Kidney epithelial cell (primary cell): ENCODE results near the gene SLC31A1. TPM values are rescaled to one million over a fixed set of nuclear protein-coding genes. Genes with fewer than 3 reads are reported as not detected.

Experiments used
- DNase-seq: peaks from one replicate; pipeline ENCODE4 v3.0.0-alpha.2; 2010; ENCODE audit warnings: low read depth
- H3K27me3 ChIP-seq: 2 replicates; pipeline ENCODE4 v1.6.0; 2011; ENCODE audit warnings: low read length; ENCODE audit not compliant: control insufficient read depth, insufficient read depth
- H3K36me3 ChIP-seq: 2 replicates; pipeline ENCODE4 v1.5.1; 2011; ENCODE audit warnings: low read length; ENCODE audit not compliant: control insufficient read depth, insufficient read depth
- H3K4me3 ChIP-seq: 2 replicates; pipeline ENCODE4 v1.5.1; 2011; ENCODE audit warnings: low read depth, mild to moderate bottlenecking, control low read depth, low read length
- CTCF ChIP-seq: IDR thresholded peaks from 2 replicates; pipeline ENCODE4 v1.5.1; 2011; ENCODE audit warnings: mild to moderate bottlenecking, moderate library complexity, low read length, control low read depth, inconsistent platforms; ENCODE audit not compliant: insufficient read depth, poor library complexity, severe bottlenecking
- total RNA-seq: library from RNA; depleted of rRNA; stranded (reverse); fragments of >200 nt; gene quantifications from 2 replicates; pipeline ENCODE4 v1.2.3, GENCODE V29; 2015

Gene SLC31A1
- total RNA-seq, 1 donor from 2014 or later, result 19.8 TPM

- Histone ChIP-seq H3K27me3 (no peaks in the 10 kb centered on the region), H3K36me3 (peaks cover 2% of the 10 kb centered on the region), H3K4me3 (no peak overlapping the region)
- DNase-seq, result no peak
- no peak for TF ChIP-seq CTCF
Observed at GRCh38 chr9:113179839-113180238, 41.5 kb upstream of the SLC31A1 start.

- DNase-seq, result no peak
- Histone ChIP-seq H3K36me3 (peaks cover 2% of the 10 kb centered on the region), H3K4me3 (no peak overlapping the region), H3K27me3 (no peaks in the 10 kb centered on the region)
- TF ChIP-seq CTCF, result no peak
Observed at GRCh38 chr9:113181165-113181564, 40.2 kb upstream of the SLC31A1 start.

GRCh38 chr9:113183956-113184488, 37.3 kb upstream of the SLC31A1 start:
- no peak for TF ChIP-seq CTCF
- Histone ChIP-seq H3K36me3 (no peaks in the 10 kb centered on the region), H3K4me3 (no peak overlapping the region), H3K27me3 (no peaks in the 10 kb centered on the region)
- DNase-seq, result no peak

GRCh38 chr9:113184539-113184938, 36.8 kb upstream of the SLC31A1 start:
- TF ChIP-seq CTCF, result no peak
- DNase-seq, result no peak

GRCh38 chr9:113185271-113185670, 36.1 kb upstream of the SLC31A1 start:
- Histone ChIP-seq H3K27me3 (no peaks in the 10 kb centered on the region), H3K36me3 (no peaks in the 10 kb centered on the region), H3K4me3 (no peak overlapping the region)
- DNase-seq, result no peak
- TF ChIP-seq CTCF, result no peak

More at GRCh38 chr9:113184539-113184938, 36.8 kb upstream of the SLC31A1 start:
- H3K36me3 ChIP-seq, result no peaks in the 10 kb centered on the region
- H3K4me3 ChIP-seq, result no peak overlapping the region
- H3K27me3 ChIP-seq, result no peaks in the 10 kb centered on the region

GRCh38 chr9:113186137-113186755, 35.1 kb upstream of the SLC31A1 start:
- no peaks in the 10 kb centered on the region for H3K27me3 ChIP-seq
- TF ChIP-seq CTCF, result no peak
- no peaks in the 10 kb centered on the region for H3K36me3 ChIP-seq
- DNase-seq, result no peak
- H3K4me3 ChIP-seq, result no peak overlapping the region
